CD4-positive, alpha-beta T cell treated with Interleukin-2 at 100 ng/mL for 4 hours (primary cell): Measurements from ENCODE around the gene FZD7.

ENCODE experiments used
- DNase-seq: peaks from one replicate; pipeline ENCODE4 v3.0.0-alpha.2; 2020; ENCODE audit warnings: low spot score

Gene FZD7

GRCh38 chr2:202069170-202070067 is 35.8 kb downstream of the FZD7 start:
- DNase-seq, result no peak

- no peak for DNase-seq
These were observed 37.5 kb downstream of the FZD7 start for GRCh38 chr2:202071107-202071506.

GRCh38 chr2:202072226-202072625 is 38.6 kb downstream of the FZD7 start:
- no peak for DNase-seq

GRCh38 chr2:202072737-202073401 is 39.2 kb downstream of the FZD7 start, which contains the start of gene KIAA2012:
KIAA2012 (plus strand) TSS chr2:202073255; CDS start chr2:202073628, 373 bp downstream.
- DNase-seq, result no peak

GRCh38 chr2:202074324-202074723 is 40.7 kb downstream of the FZD7 start:
- DNase-seq, result no peak

- DNase-seq, result no peak
These were observed 45.7 kb downstream of the FZD7 start for GRCh38 chr2:202079310-202079709.

GRCh38 chr2:202084265-202084664 is 50.6 kb downstream of the FZD7 start:
- no peak for DNase-seq
